ENCODE measurements around the gene SCG3.

- TF ChIP-seq EZH2phosphoT487 (IDR thresholded peaks at IDR 0.05; ENCODE audit: borderline replicate concordance, low read length) (no peak), CTCF (conservative IDR thresholded peaks at IDR 0.05; ENCODE audit: low read depth, low read length) (no peak), EZH2 (IDR thresholded peaks at IDR 0.05; ENCODE audit: low read length, unreplicated experiment) (no peak)
Measured at GRCh38 chr15:51737522-51738305, 56.4 kb downstream of the SCG3 start, which contains the start of gene LYSMD2.

Data from PC-3 (cell line).